ENCODE results near the gene SMTNL2.

The SMTNL2 gene

GRCh38 chr17:4554441-4554996, 29.8 kb upstream of the SMTNL2 start:
- Histone ChIP-seq H3K27ac (ENCODE audit: low read depth in 2 of 2, low read length in 2 of 2) (no peak overlapping the region), H3K4me1 (ENCODE audit: control insufficient read depth in 2 of 2, insufficient read depth in 2 of 2, low read length in 2 of 2) (peaks cover 30 to 34% of the 10 kb centered on the region in 2 donors), H3K9me3 (ENCODE audit: control insufficient read depth in 2 of 2, low read length in 2 of 2) (no peaks in the 10 kb centered on the region), H3K9ac (ENCODE audit: low read depth in 1 of 2, low read length in 2 of 2) (peak overlapping the region; percentile 59 to 60), H3K27me3 (ENCODE audit: control insufficient read depth in 2 of 2, insufficient read depth in 2 of 2, low read length in 2 of 2) (no peaks in the 10 kb centered on the region), H3K4me3 (ENCODE audit: low read length in 2 of 2) (peak overlapping the region; percentile 83 to 91), H3K36me3 (ENCODE audit: control insufficient read depth in 2 of 2, insufficient read depth in 2 of 2, low read length in 2 of 2) (peaks cover 34 to 37% of the 10 kb centered on the region in 2 donors)

- H3K4me3 ChIP-seq (ENCODE audit: low read length in 2 of 2): peak within 1 kb of the TSS; percentile 83 to 91
- peaks cover 30 to 34% of the 10 kb centered on the region in 2 donors for H3K4me1 ChIP-seq (ENCODE audit: control insufficient read depth in 2 of 2, insufficient read depth in 2 of 2, low read length in 2 of 2)
- no peaks in the 10 kb centered on the region for H3K27me3 ChIP-seq (ENCODE audit: control insufficient read depth in 2 of 2, insufficient read depth in 2 of 2, low read length in 2 of 2)
- peak within 1 kb of the TSS; percentile 75 to 84 for H3K27ac ChIP-seq (ENCODE audit: low read depth in 2 of 2, low read length in 2 of 2)
- no peaks in the 10 kb centered on the region for H3K9me3 ChIP-seq (ENCODE audit: control insufficient read depth in 2 of 2, low read length in 2 of 2)
- H3K36me3 ChIP-seq (ENCODE audit: control insufficient read depth in 2 of 2, insufficient read depth in 2 of 2, low read length in 2 of 2): peaks cover 29 to 32% of the 10 kb centered on the region in 2 donors
- peak within 1 kb of the TSS; percentile 59 to 77 for H3K9ac ChIP-seq (ENCODE audit: low read depth in 1 of 2, low read length in 2 of 2)
These were observed 29.1 kb upstream of the SMTNL2 start, which contains the start of gene MYBBP1A for GRCh38 chr17:4554997-4555799. TSS of gene MYBBP1A (minus strand) at chr17:4555384. CDS start at chr17:4555324, 60 bp downstream.

- Histone ChIP-seq H3K4me3 (ENCODE audit: low read length in 2 of 2) (peak overlapping the region; percentile 83 to 91), H3K36me3 (ENCODE audit: control insufficient read depth in 2 of 2, insufficient read depth in 2 of 2, low read length in 2 of 2) (peaks cover 20 to 24% of the 10 kb centered on the region in 2 donors), H3K9ac (ENCODE audit: low read depth in 1 of 2, low read length in 2 of 2) (peak overlapping the region; percentile 59 to 77), H3K27ac (ENCODE audit: low read depth in 2 of 2, low read length in 2 of 2) (peak overlapping the region; percentile 75 to 84), H3K9me3 (ENCODE audit: control insufficient read depth in 2 of 2, low read length in 2 of 2) (no peaks in the 10 kb centered on the region), H3K27me3 (ENCODE audit: control insufficient read depth in 2 of 2, insufficient read depth in 2 of 2, low read length in 2 of 2) (no peaks in the 10 kb centered on the region), H3K4me1 (ENCODE audit: control insufficient read depth in 2 of 2, insufficient read depth in 2 of 2, low read length in 2 of 2) (peaks cover 36 to 41% of the 10 kb centered on the region in 2 donors)
These were observed 28.2 kb upstream of the SMTNL2 start for GRCh38 chr17:4555873-4556759.

- Histone ChIP-seq H3K9ac (ENCODE audit: low read depth in 1 of 2, low read length in 2 of 2) (no peak overlapping the region), H3K27me3 (ENCODE audit: control insufficient read depth in 2 of 2, insufficient read depth in 2 of 2, low read length in 2 of 2) (no peaks in the 10 kb centered on the region), H3K36me3 (ENCODE audit: control insufficient read depth in 2 of 2, insufficient read depth in 2 of 2, low read length in 2 of 2) (peaks cover 14 to 18% of the 10 kb centered on the region in 2 donors), H3K27ac (ENCODE audit: low read depth in 2 of 2, low read length in 2 of 2) (no peak overlapping the region), H3K4me1 (ENCODE audit: control insufficient read depth in 2 of 2, insufficient read depth in 2 of 2, low read length in 2 of 2) (peaks cover 44 to 47% of the 10 kb centered on the region in 2 donors), H3K9me3 (ENCODE audit: control insufficient read depth in 2 of 2, low read length in 2 of 2) (no peaks in the 10 kb centered on the region), H3K4me3 (ENCODE audit: low read length in 2 of 2) (no peak overlapping the region)
These were observed 27.3 kb upstream of the SMTNL2 start for GRCh38 chr17:4556996-4557395.

- H3K4me1 ChIP-seq (ENCODE audit: control insufficient read depth in 2 of 2, insufficient read depth in 2 of 2, low read length in 2 of 2): peaks cover 50 to 54% of the 10 kb centered on the region in 2 donors
- no peak overlapping the region for H3K4me3 ChIP-seq (ENCODE audit: low read length in 2 of 2)
- H3K9me3 ChIP-seq (ENCODE audit: control insufficient read depth in 2 of 2, low read length in 2 of 2): no peaks in the 10 kb centered on the region
- no peaks in the 10 kb centered on the region for H3K27me3 ChIP-seq (ENCODE audit: control insufficient read depth in 2 of 2, insufficient read depth in 2 of 2, low read length in 2 of 2)
- no peak overlapping the region for H3K27ac ChIP-seq (ENCODE audit: low read depth in 2 of 2, low read length in 2 of 2)
- H3K36me3 ChIP-seq (ENCODE audit: control insufficient read depth in 2 of 2, insufficient read depth in 2 of 2, low read length in 2 of 2): peaks cover 9 to 13% of the 10 kb centered on the region in 2 donors
- H3K9ac ChIP-seq (ENCODE audit: low read depth in 1 of 2, low read length in 2 of 2): no peak overlapping the region
These were observed 26.5 kb upstream of the SMTNL2 start for GRCh38 chr17:4557626-4558346.

DNA sequence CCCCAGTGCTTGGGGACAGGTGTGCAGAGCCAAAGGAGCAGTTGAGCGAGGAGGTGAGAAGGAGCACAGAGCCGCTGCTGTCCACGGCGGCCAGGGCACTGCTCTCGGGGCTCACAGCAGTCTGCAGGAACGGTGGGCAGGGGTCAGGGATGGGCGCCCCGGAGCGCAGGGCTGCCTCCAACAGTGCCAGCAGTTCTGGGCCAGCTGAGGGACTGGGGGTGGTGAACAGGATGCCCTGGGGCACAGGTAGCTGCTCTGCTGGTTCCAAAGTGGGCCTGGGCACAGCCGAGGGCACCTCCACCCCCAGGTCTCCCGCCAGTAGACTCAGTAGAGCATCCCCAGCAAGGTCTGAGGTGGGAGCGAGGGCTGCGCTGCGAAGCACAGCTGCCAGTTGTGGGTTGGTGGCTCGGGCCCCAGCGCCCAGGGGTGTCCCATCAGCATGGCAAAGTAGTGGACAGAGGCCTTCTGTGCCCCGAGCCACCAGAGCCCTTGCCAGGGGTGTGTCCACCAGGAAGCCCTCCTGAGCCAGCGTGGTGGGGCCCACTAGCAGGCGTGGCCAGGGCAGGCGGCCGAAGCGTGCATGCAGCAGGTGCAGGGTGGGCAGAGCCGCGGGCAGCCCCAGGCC, 25.9 kb upstream of the SMTNL2 start:
- Histone ChIP-seq H3K9me3 (ENCODE audit: control insufficient read depth in 2 of 2, low read length in 2 of 2) (no peaks in the 10 kb centered on the region), H3K27me3 (ENCODE audit: control insufficient read depth in 2 of 2, insufficient read depth in 2 of 2, low read length in 2 of 2) (no peaks in the 10 kb centered on the region), H3K4me1 (ENCODE audit: control insufficient read depth in 2 of 2, insufficient read depth in 2 of 2, low read length in 2 of 2) (peaks cover 53 to 54% of the 10 kb centered on the region in 2 donors), H3K36me3 (ENCODE audit: control insufficient read depth in 2 of 2, insufficient read depth in 2 of 2, low read length in 2 of 2) (peaks cover 6 to 9% of the 10 kb centered on the region in 2 donors), H3K4me3 (ENCODE audit: low read length in 2 of 2) (peak overlapping the region in 1 of 2 donors; percentile 82), H3K9ac (ENCODE audit: low read depth in 1 of 2, low read length in 2 of 2) (peak overlapping the region in 1 of 2 donors; percentile 90), H3K27ac (ENCODE audit: low read depth in 2 of 2, low read length in 2 of 2) (no peak overlapping the region)

DNA sequence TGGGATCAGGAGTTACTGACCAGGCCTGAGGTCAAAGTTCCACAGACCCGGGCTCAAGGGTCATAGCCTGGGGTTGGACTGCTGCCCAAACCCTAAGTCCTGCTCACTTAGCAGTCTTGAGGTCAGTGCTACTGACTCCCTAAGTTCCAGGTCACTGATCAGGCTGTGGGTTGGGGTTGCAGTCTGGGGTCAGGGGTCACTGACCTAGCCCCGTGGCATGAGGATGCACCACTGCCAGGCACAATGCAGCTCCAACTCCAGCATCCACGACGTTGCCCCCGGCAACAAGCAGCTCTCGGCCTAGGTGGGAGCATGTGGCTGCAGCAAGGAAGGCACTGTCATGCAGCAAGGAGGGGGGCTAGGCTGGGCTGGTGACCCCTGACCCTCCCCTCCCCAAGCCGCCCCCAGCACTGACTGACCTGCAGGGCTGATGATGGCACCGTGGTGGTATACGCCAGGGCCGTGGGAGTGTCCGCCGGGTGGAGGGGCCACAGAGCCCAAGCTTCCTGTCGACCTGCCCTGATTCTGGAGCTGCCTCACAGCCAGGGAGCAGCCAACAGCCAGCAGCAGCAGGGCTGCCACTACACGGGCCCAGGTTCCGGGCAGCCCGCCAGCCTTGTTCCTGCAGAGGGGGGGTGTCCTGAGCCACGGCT, 25.1 kb upstream of the SMTNL2 start:
- Histone ChIP-seq H3K9me3 (ENCODE audit: control insufficient read depth in 2 of 2, low read length in 2 of 2) (no peaks in the 10 kb centered on the region), H3K27ac (ENCODE audit: low read depth in 2 of 2, low read length in 2 of 2) (peak overlapping the region; percentile 88 to 90), H3K27me3 (ENCODE audit: control insufficient read depth in 2 of 2, insufficient read depth in 2 of 2, low read length in 2 of 2) (no peaks in the 10 kb centered on the region), H3K4me1 (ENCODE audit: control insufficient read depth in 2 of 2, insufficient read depth in 2 of 2, low read length in 2 of 2) (peaks cover 46 to 48% of the 10 kb centered on the region in 2 donors), H3K9ac (ENCODE audit: low read depth in 1 of 2, low read length in 2 of 2) (peak overlapping the region; percentile 85 to 90), H3K36me3 (ENCODE audit: control insufficient read depth in 2 of 2, insufficient read depth in 2 of 2, low read length in 2 of 2) (peaks cover 4 to 7% of the 10 kb centered on the region in 2 donors), H3K4me3 (ENCODE audit: low read length in 2 of 2) (peak overlapping the region; percentile 80 to 82)

DNA sequence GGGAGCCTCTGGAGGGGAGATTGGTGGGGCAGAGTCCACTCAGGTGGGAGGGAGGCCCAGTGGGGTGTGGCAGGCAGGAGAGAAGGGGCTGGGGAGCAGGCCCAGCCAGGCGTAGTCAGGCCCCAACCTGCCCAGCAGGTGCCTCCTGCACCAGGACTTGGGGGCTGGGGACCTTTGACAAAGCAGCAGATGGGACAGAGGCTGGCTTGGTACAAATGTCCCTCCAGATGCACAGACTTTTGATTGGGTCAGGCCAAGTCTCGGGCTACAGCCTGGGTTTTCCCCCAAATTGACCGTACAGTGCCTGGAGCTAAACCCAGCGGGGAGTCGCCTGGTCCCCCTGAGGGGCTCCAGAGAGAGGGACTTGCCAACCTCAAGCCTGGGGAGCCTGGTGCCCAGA, 24.4 kb upstream of the SMTNL2 start:
- peak overlapping the region; percentile 80 to 82 for H3K4me3 ChIP-seq (ENCODE audit: low read length in 2 of 2)
- H3K27me3 ChIP-seq (ENCODE audit: control insufficient read depth in 2 of 2, insufficient read depth in 2 of 2, low read length in 2 of 2): no peaks in the 10 kb centered on the region
- H3K27ac ChIP-seq (ENCODE audit: low read depth in 2 of 2, low read length in 2 of 2): peak overlapping the region; percentile 88 to 90
- H3K4me1 ChIP-seq (ENCODE audit: control insufficient read depth in 2 of 2, insufficient read depth in 2 of 2, low read length in 2 of 2): peaks cover 39 to 41% of the 10 kb centered on the region in 2 donors
- H3K9ac ChIP-seq (ENCODE audit: low read depth in 1 of 2, low read length in 2 of 2): peak overlapping the region; percentile 85 to 90
- H3K9me3 ChIP-seq (ENCODE audit: control insufficient read depth in 2 of 2, low read length in 2 of 2): no peaks in the 10 kb centered on the region
- H3K36me3 ChIP-seq (ENCODE audit: control insufficient read depth in 2 of 2, insufficient read depth in 2 of 2, low read length in 2 of 2): peaks cover 4 to 6% of the 10 kb centered on the region in 2 donors

- peaks cover 39 to 40% of the 10 kb centered on the region in 2 donors for H3K4me1 ChIP-seq (ENCODE audit: control insufficient read depth in 2 of 2, insufficient read depth in 2 of 2, low read length in 2 of 2)
- H3K4me3 ChIP-seq (ENCODE audit: low read length in 2 of 2): peak within 1 kb of the TSS; percentile 80 to 82
- H3K9me3 ChIP-seq (ENCODE audit: control insufficient read depth in 2 of 2, low read length in 2 of 2): no peaks in the 10 kb centered on the region
- peak within 1 kb of the TSS; percentile 85 to 90 for H3K9ac ChIP-seq (ENCODE audit: low read depth in 1 of 2, low read length in 2 of 2)
- peak within 1 kb of the TSS; percentile 88 to 90 for H3K27ac ChIP-seq (ENCODE audit: low read depth in 2 of 2, low read length in 2 of 2)
- peaks cover 4 to 6% of the 10 kb centered on the region in 2 donors for H3K36me3 ChIP-seq (ENCODE audit: control insufficient read depth in 2 of 2, insufficient read depth in 2 of 2, low read length in 2 of 2)
- no peaks in the 10 kb centered on the region for H3K27me3 ChIP-seq (ENCODE audit: control insufficient read depth in 2 of 2, insufficient read depth in 2 of 2, low read length in 2 of 2)
These were observed 23.9 kb upstream of the SMTNL2 start, which contains the start of gene GGT6 for GRCh38 chr17:4560421-4560820. TSS of gene GGT6 (minus strand) at chr17:4560577. CDS start at chr17:4560521, 56 bp downstream.
